Ovary (tissue), 9 donors: ENCODE measurements around the gene TSC22D4. TPM values are rescaled to one million over a fixed set of nuclear protein-coding genes. Genes with fewer than 3 reads are reported as not detected.
"Not testable (repeated sequence)": the region's sequence is repeated elsewhere in the genome, so short reads cannot be mapped to it uniquely, and the experiment has no call there.

Source experiments
- DNase-seq, 5 donors: peaks; one replicate each; pipeline ENCODE4 v3.0.0-alpha.2; 2019 to 2020
- H3K27ac ChIP-seq, 2 donors: fragments of 200-600 bp; one replicate each; pipeline versions ENCODE4 v1.5.1 to v1.8.0; 2019 to 2022
- H3K27me3 ChIP-seq: fragments of 200-600 bp; one replicate; pipeline ENCODE4 v1.8.0; 2022
- H3K36me3 ChIP-seq: fragments of 200-600 bp; sonication (generic); one replicate; pipeline ENCODE4 v1.5.1; 2019
- H3K4me1 ChIP-seq: one replicate; pipeline ENCODE4 v1.8.1; 2013; ENCODE audit warnings: mild to moderate bottlenecking, moderate library complexity; ENCODE audit not compliant: insufficient read depth
- H3K4me3 ChIP-seq: fragments of 200-600 bp; sonication (generic); one replicate; pipeline ENCODE4 v1.5.1; 2017
- H3K9me3 ChIP-seq, 2 donors: fragments of 200-600 bp in 1 of 2; sonication (generic) in 1 of 2; one replicate each; pipeline versions ENCODE4 v1.5.1 to v1.8.1; 2013 to 2019; ENCODE audit warnings: mild to moderate bottlenecking in 1 of 2, moderate library complexity in 1 of 2
- CTCF ChIP-seq, 3 donors: fragments of 450-650 bp in 2 of 3; fragments of 200-600 bp in 1 of 3; IDR thresholded peaks; one replicate each; pipeline versions ENCODE4 v1.5.1 to v1.8.0; 2016 to 2022; ENCODE audit warnings: antibody characterized with exemption in 3 of 3, mild to moderate bottlenecking in 1 of 3
- EP300 ChIP-seq: sonication (generic); formaldehyde crosslinking; IDR thresholded peaks from one replicate; pipeline ENCODE4 v1.6.1; 2017; ENCODE audit warnings: antibody characterized with exemption
- POLR2A ChIP-seq: fragments of 450-650 bp; IDR thresholded peaks from one replicate; pipeline ENCODE4 v1.6.1; 2017; ENCODE audit warnings: antibody characterized with exemption, mild to moderate bottlenecking, moderate library complexity
- WGBS, 3 donors: extraction: QIAGEN DNeasy Blood & Tissue Kit in 1 of 3; methylation state at CpG; one replicate each; pipeline versions ENCODE4 v1.1.5 to v1.1.7; 2013 to 2017; 5-methylcytosine and 5-hydroxymethylcytosine counted together
- intact Hi-C, 4 donors: fragments of 100-400 bp; cut with DNase I; formaldehyde crosslinking; loops; one replicate each; pipeline versions ENCODE4 v1.11.0 to v1.15.1; 2022 to 2023
- polyA plus RNA-seq, 2 donors: library from polyadenylated mRNA; stranded (reverse); fragments of 200-250 nt in 1 of 2; fragments of 350-450 nt in 1 of 2; fragmentation: Illumina TruSeq in 1 of 2; extraction: RNeasy Lipid Tissue Mini Kit (QIAGEN cat#74804) in 1 of 2; gene quantifications; one replicate each; pipeline ENCODE4 v1.2.3, GENCODE V29; 2013 to 2014
- total RNA-seq, 7 donors: library from RNA; depleted of rRNA in 2 of 7; stranded (reverse); fragments of >200 nt in 2 of 7; fragmentation: NEBNext Ultra II Directional in 3 of 7; extraction: Animal tissue kit (Norgen Biotek cat#: 25700) in 3 of 7; gene quantifications; one replicate each; pipeline versions ENCODE4 v1.1.0 to v1.2.4, GENCODE V29; 2016 to 2023
- donor health status: DM: no; HTN: no; CAD: no; lungs with moderate emphysema.
- donor health status: DM: no; HTN: no; CAD: no.
- donor health status: Bipolar disorder and iron deficiency.
- donor health status: DM: yes; HTN: yes; CAD: no.
- donor health status: DM: no; HTN: no; CAD: no.
- donor health status: DM: yes; HTN: yes; CAD: no.

TSC22D4 gene
- total and polyA plus RNA-seq, 9 donors = 6.5 to 57.3 (median 40.4) TPM

- no peak for DNase-seq
- WGBS, 3 donors = 58 to 68% (median 58%) methylated on average over 8 of the region's 8 CpGs
- H3K9me3 ChIP-seq = no peaks in the 10 kb centered on the region
- TF ChIP-seq CTCF (IDR thresholded peaks at IDR 0.05) (no peak), EP300 (no peak), POLR2A (no peak)
- intact Hi-C loops = no loop called here
- peaks cover 3% of the 10 kb centered on the region for H3K4me1 ChIP-seq
- H3K36me3 ChIP-seq = no peaks in the 10 kb centered on the region
- no peaks in the 10 kb centered on the region for H3K27me3 ChIP-seq
- no peak overlapping the region for H3K27ac ChIP-seq
- H3K4me3 ChIP-seq = no peak overlapping the region
These were observed 27.4 kb upstream of the TSC22D4 start for GRCh38 chr7:100506356-100506923.

GRCh38 chr7:100504887-100505611, 26.0 kb upstream of the TSC22D4 start:
- WGBS, 3 donors = 89 to 91% (median 90%) methylated on average over 9 of the region's 9 CpGs
- no peak for TF ChIP-seq CTCF (IDR thresholded peaks at IDR 0.05)
- no peak for TF ChIP-seq POLR2A
- no peak for TF ChIP-seq EP300
- Histone ChIP-seq H3K36me3 (no peaks in the 10 kb centered on the region), H3K9me3 (no peaks in the 10 kb centered on the region), H3K27ac (no peak overlapping the region), H3K27me3 (no peaks in the 10 kb centered on the region), H3K4me3 (no peak overlapping the region), H3K4me1 (peaks cover 3% of the 10 kb centered on the region)
- no peak for DNase-seq
- intact Hi-C loops = no loop called here

- intact Hi-C loops, H3K9me3 ChIP-seq, H3K27me3 ChIP-seq, H3K4me3 ChIP-seq, DNase-seq, H3K27ac ChIP-seq, H3K36me3 ChIP-seq, H3K4me1 ChIP-seq: not testable (repeated sequence)
- 71 to 83% (median 74%) methylated on average over 3 of the region's 3 CpGs for WGBS, 3 donors
These were observed 25.0 kb upstream of the TSC22D4 start for GRCh38 chr7:100504031-100504430.

GRCh38 chr7:100500743-100501142, 21.7 kb upstream of the TSC22D4 start:
- intact Hi-C loops, H3K4me3 ChIP-seq, H3K4me1 ChIP-seq, H3K9me3 ChIP-seq, H3K27me3 ChIP-seq, DNase-seq, H3K27ac ChIP-seq, H3K36me3 ChIP-seq: not testable (repeated sequence)
- 88 to 94% (median 91%) methylated on average over 2 of the region's 2 CpGs for WGBS, 3 donors

- whole genome bisulfite sequencing, 3 donors = 67 to 76% (median 69%) methylated on average over 6 of the region's 6 CpGs
- H3K9me3 ChIP-seq = no peaks in the 10 kb centered on the region
- H3K4me1 ChIP-seq = peaks cover 3% of the 10 kb centered on the region
- no peak overlapping the region for H3K4me3 ChIP-seq
- TF ChIP-seq EP300 (no peak), POLR2A (no peak), CTCF (IDR thresholded peaks at IDR 0.05) (no peak)
- H3K36me3 ChIP-seq = no peaks in the 10 kb centered on the region
- intact Hi-C loops = no loop called here
- H3K27ac ChIP-seq = no peak overlapping the region
- no peak for DNase-seq
- no peaks in the 10 kb centered on the region for H3K27me3 ChIP-seq
These were observed 17.5 kb upstream of the TSC22D4 start for GRCh38 chr7:100496509-100496908.
